Measurements from ENCODE around the gene PRDM15.

PRDM15 gene

GRCh38 chr21:41878831-41879189, 334 bp downstream of the PRDM15 start:
- Histone ChIP-seq H3K27ac (peak overlapping the region; percentile 80), H3K4me3 (ENCODE audit: low read depth, low read length) (peak overlapping the region; percentile 91), H3K27me3 (ENCODE audit: insufficient read depth, low read depth, severe bottlenecking) (no peaks in the 10 kb centered on the region), H3K36me3 (no peaks in the 10 kb centered on the region; the same call in none of the 2 replicates), H3K9me3 (ENCODE audit: severe bottlenecking) (no peaks in the 10 kb centered on the region)
- DNase-seq, result peak; percentile 89
- TF ChIP-seq CTCF (IDR thresholded peaks at IDR 0.05; ENCODE audit: low read depth, low read length), result no peak

GRCh38 chr21:41877901-41878830, 978 bp downstream of the PRDM15 start:
- peak overlapping the region; percentile 91 for H3K4me3 ChIP-seq (ENCODE audit: low read depth, low read length)
- H3K9me3 ChIP-seq (ENCODE audit: severe bottlenecking), result no peaks in the 10 kb centered on the region
- peak; percentile 51 for DNase-seq
- no peak for TF ChIP-seq CTCF (IDR thresholded peaks at IDR 0.05; ENCODE audit: low read depth, low read length)
- H3K36me3 ChIP-seq, result no peaks in the 10 kb centered on the region; the same call in none of the 2 replicates
- peak overlapping the region; percentile 80 for H3K27ac ChIP-seq
- H3K27me3 ChIP-seq (ENCODE audit: insufficient read depth, low read depth, severe bottlenecking), result no peaks in the 10 kb centered on the region

- no peak for DNase-seq
- Histone ChIP-seq H3K27ac (no peak overlapping the region), H3K27me3 (ENCODE audit: insufficient read depth, low read depth, severe bottlenecking) (no peaks in the 10 kb centered on the region), H3K4me3 (ENCODE audit: low read depth, low read length) (no peak overlapping the region), H3K36me3 (no peaks in the 10 kb centered on the region; the same call in none of the 2 replicates), H3K9me3 (ENCODE audit: severe bottlenecking) (no peaks in the 10 kb centered on the region)
- TF ChIP-seq CTCF (IDR thresholded peaks at IDR 0.05; ENCODE audit: low read depth, low read length), result no peak
Measured at GRCh38 chr21:41876928-41877652, 2.1 kb downstream of the PRDM15 start.

GRCh38 chr21:41876396-41876795, 2.7 kb downstream of the PRDM15 start:
- no peak for DNase-seq
- Histone ChIP-seq H3K9me3 (ENCODE audit: severe bottlenecking) (no peaks in the 10 kb centered on the region), H3K4me3 (ENCODE audit: low read depth, low read length) (no peak overlapping the region)

GRCh38 chr21:41875086-41875485, 4.1 kb downstream of the PRDM15 start:
- no peak for TF ChIP-seq CTCF (IDR thresholded peaks at IDR 0.05; ENCODE audit: low read depth, low read length)
- Histone ChIP-seq H3K9me3 (ENCODE audit: severe bottlenecking) (no peaks in the 10 kb centered on the region), H3K4me3 (ENCODE audit: low read depth, low read length) (no peak overlapping the region), H3K27ac (no peak overlapping the region), H3K36me3 (no peaks in the 10 kb centered on the region; the same call in none of the 2 replicates), H3K27me3 (ENCODE audit: insufficient read depth, low read depth, severe bottlenecking) (no peaks in the 10 kb centered on the region)
- no peak for DNase-seq

More at GRCh38 chr21:41876396-41876795, 2.7 kb downstream of the PRDM15 start:
- Histone ChIP-seq H3K27ac (no peak overlapping the region), H3K27me3 (ENCODE audit: insufficient read depth, low read depth, severe bottlenecking) (no peaks in the 10 kb centered on the region), H3K36me3 (no peaks in the 10 kb centered on the region; the same call in none of the 2 replicates)
- no peak for TF ChIP-seq CTCF (IDR thresholded peaks at IDR 0.05; ENCODE audit: low read depth, low read length)
